ENCODE results near the gene WDFY4.

WDFY4 gene

GRCh38 chr10:49000437-49001398 lies 316.0 kb downstream of the WDFY4 start:
- DNase-seq = no peak

- DNase-seq = no peak
These were observed 316.7 kb downstream of the WDFY4 start for GRCh38 chr10:49001402-49001801.

GRCh38 chr10:49001870-49002672 lies 317.4 kb downstream of the WDFY4 start:
- DNase-seq = no peak

GRCh38 chr10:49005270-49005669 lies 320.6 kb downstream of the WDFY4 start:
- DNase-seq = no peak

GRCh38 chr10:49007129-49007528 lies 322.5 kb downstream of the WDFY4 start:
- no peak for DNase-seq

- no peak for DNase-seq
These were observed 323.4 kb downstream of the WDFY4 start for GRCh38 chr10:49008091-49008490.

GRCh38 chr10:49008505-49009198 lies 324.0 kb downstream of the WDFY4 start:
- DNase-seq = no peak

GRCh38 chr10:49009199-49009979 lies 324.7 kb downstream of the WDFY4 start:
- DNase-seq = no peak

GRCh38 chr10:49010295-49010694 lies 325.6 kb downstream of the WDFY4 start:
- DNase-seq = no peak

GRCh38 chr10:49010865-49011264 lies 326.2 kb downstream of the WDFY4 start:
- DNase-seq = no peak

- DNase-seq = no peak
These were observed 327.1 kb downstream of the WDFY4 start for GRCh38 chr10:49011756-49012155.

GRCh38 chr10:49012603-49013002 lies 327.9 kb downstream of the WDFY4 start:
- no peak for DNase-seq

GRCh38 chr10:49015700-49016099 lies 331.0 kb downstream of the WDFY4 start:
- DNase-seq = no peak

GRCh38 chr10:49021685-49022084 lies 337.0 kb downstream of the WDFY4 start:
- no peak for DNase-seq

GRCh38 chr10:49023071-49023470 lies 338.4 kb downstream of the WDFY4 start:
- no peak for DNase-seq

GRCh38 chr10:49023752-49024151 lies 339.1 kb downstream of the WDFY4 start:
- DNase-seq = no peak

- DNase-seq = no peak
These were observed 339.8 kb downstream of the WDFY4 start for GRCh38 chr10:49024484-49024883.

GRCh38 chr10:49025347-49025983 lies 340.8 kb downstream of the WDFY4 start:
- no peak for DNase-seq

GRCh38 chr10:49028639-49029038 lies 344.0 kb downstream of the WDFY4 start:
- DNase-seq = no peak

GRCh38 chr10:49029666-49030065 lies 345.0 kb downstream of the WDFY4 start:
- no peak for DNase-seq

Measured in stimulated activated CD4-positive, alpha-beta T cell treated with anti-CD3 and anti-CD28 coated beads, Interleukin-2, amount 100 ng/mL, for 48 hours (primary cell).